ENCODE results near the gene SMIM1.

The SMIM1 gene

GRCh38 chr1:3735688-3736087 is 36.9 kb upstream of the SMIM1 start:
- DNase-seq = no peak
- H3K36me3 ChIP-seq = peaks cover 87% of the 10 kb centered on the region
- TF ChIP-seq, protein P1, sequence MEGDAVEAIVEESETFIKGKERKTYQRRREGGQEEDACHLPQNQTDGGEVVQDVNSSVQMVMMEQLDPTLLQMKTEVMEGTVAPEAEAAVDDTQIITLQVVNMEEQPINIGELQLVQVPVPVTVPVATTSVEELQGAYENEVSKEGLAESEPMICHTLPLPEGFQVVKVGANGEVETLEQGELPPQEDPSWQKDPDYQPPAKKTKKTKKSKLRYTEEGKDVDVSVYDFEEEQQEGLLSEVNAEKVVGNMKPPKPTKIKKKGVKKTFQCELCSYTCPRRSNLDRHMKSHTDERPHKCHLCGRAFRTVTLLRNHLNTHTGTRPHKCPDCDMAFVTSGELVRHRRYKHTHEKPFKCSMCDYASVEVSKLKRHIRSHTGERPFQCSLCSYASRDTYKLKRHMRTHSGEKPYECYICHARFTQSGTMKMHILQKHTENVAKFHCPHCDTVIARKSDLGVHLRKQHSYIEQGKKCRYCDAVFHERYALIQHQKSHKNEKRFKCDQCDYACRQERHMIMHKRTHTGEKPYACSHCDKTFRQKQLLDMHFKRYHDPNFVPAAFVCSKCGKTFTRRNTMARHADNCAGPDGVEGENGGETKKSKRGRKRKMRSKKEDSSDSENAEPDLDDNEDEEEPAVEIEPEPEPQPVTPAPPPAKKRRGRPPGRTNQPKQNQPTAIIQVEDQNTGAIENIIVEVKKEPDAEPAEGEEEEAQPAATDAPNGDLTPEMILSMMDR (IDR thresholded peaks at IDR 0.05; ENCODE audit: low read depth, low read length) = no peak

DNA sequence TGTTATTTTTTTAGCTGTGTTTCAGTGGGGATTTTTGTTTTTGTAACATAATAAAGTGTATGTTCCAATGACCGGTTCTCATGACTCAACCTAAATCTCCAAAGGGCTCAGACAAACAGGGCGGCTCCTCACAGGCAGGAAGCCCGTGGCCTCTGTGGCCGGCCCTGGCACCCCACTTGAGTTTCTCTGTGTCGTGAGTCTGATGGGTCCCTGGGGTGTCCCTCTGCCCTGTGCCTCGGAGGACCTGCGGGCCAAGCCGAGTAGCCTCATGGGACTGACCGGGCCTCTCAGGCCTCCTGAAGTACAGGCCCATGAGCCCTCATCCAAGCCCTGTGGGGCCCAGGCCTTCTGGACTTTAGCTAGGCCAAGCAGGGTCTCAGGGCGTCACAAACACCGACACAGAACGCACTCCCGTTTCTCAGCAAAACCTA is 36.4 kb upstream of the SMIM1 start:
- Histone ChIP-seq H3K9me3 (ENCODE audit: severe bottlenecking) (no peaks in the 10 kb centered on the region), H3K27me3 (ENCODE audit: insufficient read depth, low read depth, severe bottlenecking) (no peaks in the 10 kb centered on the region), H3K36me3 (peaks cover 84% of the 10 kb centered on the region), H3K27ac (no peak overlapping the region; the same call in 1 of the 2 replicates), H3K4me3 (ENCODE audit: low read depth, low read length) (no peak overlapping the region)
- DNase-seq = no peak
- TF ChIP-seq, protein P1 (IDR thresholded peaks at IDR 0.05; ENCODE audit: low read depth, low read length) = no peak

More at GRCh38 chr1:3735688-3736087, 36.9 kb upstream of the SMIM1 start:
- H3K9me3 ChIP-seq (ENCODE audit: severe bottlenecking) = no peaks in the 10 kb centered on the region
- no peaks in the 10 kb centered on the region for H3K27me3 ChIP-seq (ENCODE audit: insufficient read depth, low read depth, severe bottlenecking)
- peak overlapping the region; percentile 31 for H3K27ac ChIP-seq
- H3K4me3 ChIP-seq (ENCODE audit: low read depth, low read length) = no peak overlapping the region

DNA sequence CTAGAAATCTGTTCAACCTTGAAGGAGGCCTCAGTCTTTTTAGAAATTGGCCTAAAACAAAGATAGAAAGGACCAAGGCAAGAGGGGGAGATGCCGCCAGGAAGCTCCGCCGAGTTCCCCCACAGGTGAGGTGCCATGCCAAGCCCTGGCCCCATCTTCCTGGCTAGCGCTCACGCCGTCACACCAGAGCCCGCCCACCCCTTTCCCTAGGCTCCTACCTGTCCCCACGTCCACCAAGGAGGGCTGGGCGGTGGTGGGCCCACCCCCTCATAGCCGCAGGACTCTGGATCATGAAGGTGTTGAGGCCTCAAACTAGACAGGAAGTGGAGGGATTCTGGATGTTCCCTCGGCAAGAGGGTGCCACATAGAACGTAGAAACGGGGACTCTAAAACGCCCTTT is 35.8 kb upstream of the SMIM1 start:
- DNase-seq = no peak
- H3K27me3 ChIP-seq (ENCODE audit: insufficient read depth, low read depth, severe bottlenecking) = no peaks in the 10 kb centered on the region
- H3K9me3 ChIP-seq (ENCODE audit: severe bottlenecking) = no peaks in the 10 kb centered on the region
- no peak overlapping the region for H3K27ac ChIP-seq
- H3K36me3 ChIP-seq = peaks cover 83% of the 10 kb centered on the region
- TF ChIP-seq, protein P1 (IDR thresholded peaks at IDR 0.05; ENCODE audit: low read depth, low read length) = no peak
- H3K4me3 ChIP-seq (ENCODE audit: low read depth, low read length) = no peak overlapping the region

DNA sequence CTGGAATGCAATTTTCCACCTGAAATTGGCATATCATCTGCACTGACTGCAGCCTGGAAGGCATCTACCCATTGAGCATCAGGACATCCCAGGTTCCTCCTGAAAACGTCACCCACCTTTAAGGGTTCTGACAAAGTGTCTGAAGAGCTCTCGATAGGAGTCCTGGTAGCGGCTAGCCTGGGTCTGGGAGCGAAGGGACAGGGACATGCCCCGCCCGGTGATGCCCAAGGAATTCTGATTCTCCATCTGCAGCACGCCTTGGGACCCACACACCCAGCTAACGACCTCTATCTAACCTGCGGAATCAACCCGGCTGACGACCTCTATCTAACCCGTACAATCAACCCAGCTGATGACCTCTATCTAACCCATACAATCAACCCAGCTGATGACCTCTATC is 33.6 kb upstream of the SMIM1 start:
- no peaks in the 10 kb centered on the region for H3K27me3 ChIP-seq (ENCODE audit: insufficient read depth, low read depth, severe bottlenecking)
- TF ChIP-seq, protein P1 (IDR thresholded peaks at IDR 0.05; ENCODE audit: low read depth, low read length) = no peak
- no peak overlapping the region for H3K27ac ChIP-seq
- no peak overlapping the region for H3K4me3 ChIP-seq (ENCODE audit: low read depth, low read length)
- no peak for DNase-seq
- H3K9me3 ChIP-seq (ENCODE audit: severe bottlenecking) = no peaks in the 10 kb centered on the region
- H3K36me3 ChIP-seq = peaks cover 78% of the 10 kb centered on the region

DNA sequence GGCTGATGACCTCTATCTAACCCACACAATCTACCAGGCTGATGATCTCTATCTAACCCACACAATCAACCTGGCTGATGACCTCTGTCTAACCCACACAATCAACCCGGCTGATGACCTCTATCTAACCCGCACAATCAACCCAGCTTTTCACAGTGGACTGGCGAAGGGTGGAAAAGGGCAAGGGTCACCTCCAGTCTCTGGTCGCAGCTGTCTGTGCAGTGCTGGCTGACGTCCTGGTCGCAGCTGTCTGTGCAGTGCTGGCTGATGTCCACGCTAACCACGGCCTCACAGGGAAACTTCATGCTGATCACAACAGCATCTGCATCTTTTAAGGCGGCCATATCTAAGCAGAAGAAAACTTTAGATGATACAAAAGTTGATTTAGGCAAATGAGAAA is 32.5 kb upstream of the SMIM1 start:
- no peak for DNase-seq
- Histone ChIP-seq H3K9me3 (ENCODE audit: severe bottlenecking) (no peaks in the 10 kb centered on the region), H3K27ac (no peak overlapping the region), H3K36me3 (peaks cover 67% of the 10 kb centered on the region), H3K27me3 (ENCODE audit: insufficient read depth, low read depth, severe bottlenecking) (no peaks in the 10 kb centered on the region), H3K4me3 (ENCODE audit: low read depth, low read length) (no peak overlapping the region)
- TF ChIP-seq, protein P1 (IDR thresholded peaks at IDR 0.05; ENCODE audit: low read depth, low read length) = no peak

- DNase-seq = no peak
- no peak overlapping the region for H3K4me3 ChIP-seq (ENCODE audit: low read depth, low read length)
- H3K27me3 ChIP-seq (ENCODE audit: insufficient read depth, low read depth, severe bottlenecking) = no peaks in the 10 kb centered on the region
- H3K27ac ChIP-seq = no peak overlapping the region
- peaks cover 60% of the 10 kb centered on the region for H3K36me3 ChIP-seq
- H3K9me3 ChIP-seq (ENCODE audit: severe bottlenecking) = no peaks in the 10 kb centered on the region
- TF ChIP-seq, protein P1 (IDR thresholded peaks at IDR 0.05; ENCODE audit: low read depth, low read length) = no peak
Observed at GRCh38 chr1:3740752-3741151, 31.8 kb upstream of the SMIM1 start.

Measured in WERI-Rb-1 (cell line).